Activated B cell treated with CpG ODN at 0.5 μM for 24 hours (primary cell): ENCODE data around the gene OPRD1. TPM values are rescaled to one million over a fixed set of nuclear protein-coding genes. Genes with fewer than 3 reads are reported as not detected.
"Not testable (repeated sequence)": the region's sequence is repeated elsewhere in the genome, so short reads cannot be mapped to it uniquely, and the experiment has no call there.

Experiments used
- ATAC-seq: fragments of 200-7000 bp; cut with Tn5 transposase; one replicate; pipeline ENCODE4 v1.10.0; 2021; ENCODE audit warnings: low read depth, mild to moderate bottlenecking, moderate library complexity
- CTCF ChIA-PET: fragments of 350-600 bp; sonication (Branson Sonifier 250); formaldehyde crosslinking; loops from one replicate; lab custom pipeline; 2021; ENCODE audit warnings: antibody characterized with exemption; lab: Charles Lee
- POLR2A ChIA-PET: fragments of 350-600 bp; sonication (Branson Sonifier 250); formaldehyde crosslinking; loops from one replicate; lab custom pipeline; 2021; ENCODE audit warnings: antibody characterized with exemption; lab: Charles Lee
- DNase-seq: peaks from one replicate; pipeline ENCODE4 v3.0.0; 2022
- H3K27ac Mint-ChIP-seq: one replicate; pipeline ENCODE4 v1.8.0; 2020; ENCODE audit warnings: mixed read lengths
- H3K27me3 Mint-ChIP-seq: one replicate; pipeline ENCODE4 v1.8.0; 2021; ENCODE audit warnings: mixed read lengths
- H3K36me3 Mint-ChIP-seq: one replicate; pipeline ENCODE4 v1.8.0; 2021; ENCODE audit warnings: low read depth, mixed read lengths
- H3K4me1 Mint-ChIP-seq: one replicate; pipeline ENCODE4 v1.8.0; 2021; ENCODE audit warnings: mixed read lengths
- H3K4me3 Mint-ChIP-seq: one replicate; pipeline ENCODE4 v1.8.0; 2020; ENCODE audit warnings: mild to moderate bottlenecking, mixed read lengths
- H3K9me3 Mint-ChIP-seq: one replicate; pipeline ENCODE4 v1.8.0; 2020; ENCODE audit warnings: mixed read lengths
- intact Hi-C: fragments of 100-400 bp; cut with micrococcal nuclease; formaldehyde crosslinking; loops from one replicate; pipeline ENCODE4 v1.15.1; 2024
- total RNA-seq: library from RNA; stranded (reverse); gene quantifications from 2 replicates; pipeline ENCODE4 v1.2.3, GENCODE V29; 2022
- TF ChIP-seq, protein P1 (sequence below): fragments of 200-600 bp; IDR thresholded peaks from one replicate; pipeline ENCODE4 v1.8.0; 2022; ENCODE audit warnings: antibody characterized with exemption, mild to moderate bottlenecking

The OPRD1 gene
- total RNA-seq, 1 donor from 2014 or later = not detected

DNA sequence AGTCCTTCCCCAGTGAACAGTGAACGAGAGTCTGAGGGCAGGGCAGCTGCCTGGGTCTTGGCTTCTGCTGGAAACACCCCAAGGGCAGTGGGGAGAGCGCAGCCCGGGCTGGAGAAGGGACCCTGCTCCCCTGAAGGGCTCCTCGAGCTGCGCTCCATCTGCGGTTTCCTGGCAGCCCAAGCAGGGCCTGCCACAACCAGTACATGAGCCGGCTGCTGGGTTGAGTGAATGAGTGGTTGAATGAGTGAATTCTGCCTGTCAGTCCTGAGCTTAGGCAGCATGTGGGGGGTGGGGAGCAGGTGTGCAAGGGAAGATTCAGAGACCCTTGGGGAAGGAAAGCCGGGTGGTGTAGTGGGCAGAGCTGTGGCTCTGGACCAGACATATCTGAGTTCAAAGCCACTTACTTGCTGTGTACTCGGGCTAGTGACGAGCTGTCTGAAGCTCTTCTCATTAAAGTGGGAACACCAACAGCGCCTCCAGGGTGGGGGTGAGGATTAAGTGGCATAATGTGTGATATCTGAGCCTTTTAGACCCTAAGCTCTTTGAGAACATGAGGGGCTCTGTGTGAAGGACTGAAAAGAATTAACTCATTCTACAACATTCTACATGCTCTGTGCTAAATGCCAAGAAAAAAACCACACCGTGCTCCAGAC lies 3.7 kb downstream of the OPRD1 start:
- CTCF ChIA-PET = no interaction called here
- ATAC-seq (no peak), DNase-seq (no peak)
- H3K27me3 Mint-ChIP-seq = peaks cover 50% of the 10 kb centered on the region
- TF ChIP-seq, protein P1, sequence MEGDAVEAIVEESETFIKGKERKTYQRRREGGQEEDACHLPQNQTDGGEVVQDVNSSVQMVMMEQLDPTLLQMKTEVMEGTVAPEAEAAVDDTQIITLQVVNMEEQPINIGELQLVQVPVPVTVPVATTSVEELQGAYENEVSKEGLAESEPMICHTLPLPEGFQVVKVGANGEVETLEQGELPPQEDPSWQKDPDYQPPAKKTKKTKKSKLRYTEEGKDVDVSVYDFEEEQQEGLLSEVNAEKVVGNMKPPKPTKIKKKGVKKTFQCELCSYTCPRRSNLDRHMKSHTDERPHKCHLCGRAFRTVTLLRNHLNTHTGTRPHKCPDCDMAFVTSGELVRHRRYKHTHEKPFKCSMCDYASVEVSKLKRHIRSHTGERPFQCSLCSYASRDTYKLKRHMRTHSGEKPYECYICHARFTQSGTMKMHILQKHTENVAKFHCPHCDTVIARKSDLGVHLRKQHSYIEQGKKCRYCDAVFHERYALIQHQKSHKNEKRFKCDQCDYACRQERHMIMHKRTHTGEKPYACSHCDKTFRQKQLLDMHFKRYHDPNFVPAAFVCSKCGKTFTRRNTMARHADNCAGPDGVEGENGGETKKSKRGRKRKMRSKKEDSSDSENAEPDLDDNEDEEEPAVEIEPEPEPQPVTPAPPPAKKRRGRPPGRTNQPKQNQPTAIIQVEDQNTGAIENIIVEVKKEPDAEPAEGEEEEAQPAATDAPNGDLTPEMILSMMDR = no peak
- no peaks in the 10 kb centered on the region for H3K9me3 Mint-ChIP-seq
- H3K36me3 Mint-ChIP-seq = no peaks in the 10 kb centered on the region
- intact Hi-C loops = no loop called here
- peaks cover 4% of the 10 kb centered on the region for H3K4me1 Mint-ChIP-seq
- POLR2A ChIA-PET = no interaction called here
- no peak overlapping the region for H3K4me3 Mint-ChIP-seq
- no peak overlapping the region for H3K27ac Mint-ChIP-seq

DNA sequence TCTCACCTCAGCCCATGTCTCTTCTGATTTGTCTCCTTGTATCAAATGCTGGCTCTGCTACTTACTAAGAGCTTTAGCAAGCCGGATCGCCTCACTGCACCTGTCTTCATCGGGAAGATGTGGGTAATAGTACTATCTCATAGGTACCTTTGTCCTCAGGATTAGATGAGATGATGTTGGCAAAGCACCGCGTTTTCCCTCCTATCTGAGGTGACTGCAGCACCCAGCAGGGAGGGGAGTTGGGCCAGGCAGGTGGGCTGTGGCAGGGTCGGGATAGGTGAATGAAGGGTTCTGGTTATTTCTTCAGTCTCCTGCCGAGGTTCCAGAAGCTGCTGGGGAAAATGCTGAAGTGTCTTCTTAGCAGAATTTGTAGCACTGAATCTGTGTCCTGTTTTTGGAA lies 5.2 kb downstream of the OPRD1 start:
- Mint-ChIP-seq H3K27me3 (peaks cover 38% of the 10 kb centered on the region), H3K4me3 (no peak overlapping the region), H3K36me3 (no peaks in the 10 kb centered on the region), H3K4me1 (peaks cover 4% of the 10 kb centered on the region), H3K27ac (no peak overlapping the region), H3K9me3 (no peaks in the 10 kb centered on the region)
- CTCF ChIA-PET = no interaction called here
- DNase-seq (no peak), ATAC-seq (no peak)
- intact Hi-C loops = no loop called here
- TF ChIP-seq, protein P1 = no peak
- POLR2A ChIA-PET = no interaction called here

DNA sequence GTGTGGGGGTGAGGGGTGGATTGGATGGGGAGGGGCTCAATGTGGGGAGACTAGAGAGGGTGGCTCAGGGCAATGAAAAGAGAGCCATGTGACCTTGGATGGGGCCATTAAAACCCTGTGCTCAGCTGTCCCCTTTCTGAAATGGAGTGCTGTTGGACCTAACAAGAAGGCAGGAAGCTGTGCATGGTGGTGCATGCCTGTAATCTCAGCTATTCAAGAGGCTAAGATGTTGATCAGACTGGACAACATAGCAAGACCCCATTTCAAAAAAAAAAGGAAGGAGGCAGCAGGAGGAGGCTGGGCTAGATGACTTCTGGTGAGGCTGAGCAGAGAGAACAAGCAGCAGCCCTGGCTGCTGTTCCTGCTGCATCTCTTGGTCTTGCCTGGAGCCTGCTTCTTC lies 7.0 kb downstream of the OPRD1 start:
- TF ChIP-seq, protein P1 = no peak
- DNase-seq (no peak), ATAC-seq (no peak)
- H3K4me1 Mint-ChIP-seq = no peaks in the 10 kb centered on the region
- H3K4me3 Mint-ChIP-seq = no peak overlapping the region
- no peaks in the 10 kb centered on the region for H3K36me3 Mint-ChIP-seq
- H3K9me3 Mint-ChIP-seq = no peaks in the 10 kb centered on the region
- H3K27me3 Mint-ChIP-seq = peaks cover 26% of the 10 kb centered on the region
- no peak overlapping the region for H3K27ac Mint-ChIP-seq
- POLR2A ChIA-PET = no interaction called here
- CTCF ChIA-PET = no interaction called here
- intact Hi-C loops = no loop called here

DNA sequence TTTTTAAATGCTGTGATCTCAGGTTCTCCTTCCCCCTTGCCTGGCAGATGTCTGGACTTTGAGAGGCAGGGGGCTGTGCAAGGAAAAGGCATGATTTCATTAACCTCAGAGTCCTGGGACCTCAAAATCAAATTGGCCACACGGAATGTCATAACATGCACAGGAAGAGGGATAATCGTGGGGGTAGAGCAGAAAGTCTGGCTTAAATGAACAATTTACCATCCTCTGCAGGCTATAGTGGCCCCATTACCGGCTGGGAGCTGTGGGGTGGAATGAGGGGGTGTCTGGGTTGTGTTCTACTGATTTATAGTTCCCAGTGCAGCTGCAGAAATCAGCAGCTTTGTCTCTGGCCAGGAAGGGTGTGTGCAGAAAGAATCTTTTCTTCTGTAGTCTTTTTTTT lies 10.8 kb downstream of the OPRD1 start:
- DNase-seq (no peak), ATAC-seq (no peak)
- TF ChIP-seq, protein P1 = no peak
- Mint-ChIP-seq H3K4me1 (no peaks in the 10 kb centered on the region), H3K27me3 (peaks cover 9% of the 10 kb centered on the region), H3K36me3 (no peaks in the 10 kb centered on the region), H3K27ac (no peak overlapping the region), H3K9me3 (peaks cover 2% of the 10 kb centered on the region), H3K4me3 (no peak overlapping the region)
- intact Hi-C loops = no loop called here
- ChIA-PET POLR2A (no interaction called here), CTCF (no interaction called here)

DNA sequence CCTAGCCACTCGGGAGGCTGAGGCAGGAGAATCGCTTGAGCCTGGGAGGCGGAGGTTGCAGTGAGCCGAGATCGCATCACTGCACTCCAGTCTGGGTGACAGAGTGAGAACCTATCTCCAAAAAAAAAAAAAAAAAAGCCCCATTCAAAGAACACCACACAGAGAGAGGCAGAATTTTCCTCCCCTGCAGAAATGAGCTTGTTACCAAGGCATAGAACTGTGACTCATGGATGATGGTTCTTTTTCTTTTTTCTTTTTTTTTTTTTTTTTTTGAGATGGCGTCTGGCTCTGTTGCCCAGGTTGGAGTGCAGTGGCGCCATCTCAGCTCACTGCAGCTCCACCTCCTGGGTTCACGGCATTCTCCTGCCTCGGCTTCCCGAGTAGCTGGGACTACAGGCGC lies 12.1 kb downstream of the OPRD1 start:
- intact Hi-C loops = not testable (repeated sequence)

DNA sequence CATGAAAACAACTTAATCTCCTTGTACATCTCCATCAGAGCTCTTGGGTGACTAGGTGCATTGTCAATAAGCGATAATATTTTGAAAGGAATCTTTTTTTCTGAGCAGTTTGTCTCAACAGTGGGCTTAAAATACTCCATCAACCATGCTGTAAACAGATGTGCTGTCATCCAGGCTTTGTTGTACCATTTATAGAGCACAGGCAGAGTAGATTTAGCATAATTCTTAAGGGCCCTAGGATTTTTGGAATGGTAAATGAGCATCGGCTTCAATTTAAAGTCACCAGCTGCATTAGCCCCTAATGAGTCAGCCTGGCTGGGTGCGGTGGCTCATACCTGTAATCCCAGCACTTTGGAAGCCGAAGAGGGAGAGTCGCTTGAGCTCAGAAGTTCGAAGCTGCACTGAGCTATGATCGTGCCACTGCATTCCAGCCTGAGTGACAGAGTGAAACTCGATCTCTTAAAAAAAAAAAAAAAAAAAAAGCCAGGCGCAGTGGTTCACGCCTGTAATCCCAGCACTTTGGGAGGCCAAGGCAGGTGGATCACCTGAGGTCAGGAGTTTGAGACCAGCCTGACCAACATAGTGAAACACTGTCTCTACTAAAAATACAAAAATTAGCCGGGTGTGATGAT lies 16.4 kb downstream of the OPRD1 start:
- CTCF ChIA-PET, intact Hi-C loops, H3K9me3 Mint-ChIP-seq, POLR2A ChIA-PET, H3K4me1 Mint-ChIP-seq, H3K27ac Mint-ChIP-seq, ATAC-seq, H3K4me3 Mint-ChIP-seq, DNase-seq, H3K36me3 Mint-ChIP-seq, H3K27me3 Mint-ChIP-seq: not testable (repeated sequence)

More for the DNA sequence above, 12.1 kb downstream of the OPRD1 start:
- H3K9me3 Mint-ChIP-seq, DNase-seq, H3K36me3 Mint-ChIP-seq, H3K27me3 Mint-ChIP-seq, CTCF ChIA-PET, H3K27ac Mint-ChIP-seq, H3K4me3 Mint-ChIP-seq, ATAC-seq, H3K4me1 Mint-ChIP-seq: not testable (repeated sequence)
- POLR2A ChIA-PET = interaction anchor here (0.6 kb wide), 1 partner anchor 11 kb away, joined by 6 read pairs; no protein-coding TSS in a partner anchor
